SH-SY5Y (cell line): ENCODE data around the gene ARX.

Experiments
- GATA2 ChIP-seq: IDR thresholded peaks from 2 replicates; pipeline ENCODE4 v1.6.1; 2011; ENCODE audit warnings: mild to moderate bottlenecking, low read depth, low read length
- GATA3 ChIP-seq: IDR thresholded peaks from 2 replicates; pipeline ENCODE4 v1.6.1; 2011; ENCODE audit warnings: low read depth, mild to moderate bottlenecking, low read length, moderate library complexity

GRCh38 chrX:24963823-24964222 is 51.9 kb downstream of the ARX start:
- no peak for TF ChIP-seq GATA3
- no peak for TF ChIP-seq GATA2
